GM10847 (cell line): ENCODE results near the gene HEATR5A.

Experiments used
- POLR2A ChIP-seq: IDR thresholded peaks from 2 replicates; pipeline ENCODE4 v1.6.1; 2011; ENCODE audit not compliant: insufficient read length; ENCODE audit errors: extremely low read depth

Gene HEATR5A

DNA sequence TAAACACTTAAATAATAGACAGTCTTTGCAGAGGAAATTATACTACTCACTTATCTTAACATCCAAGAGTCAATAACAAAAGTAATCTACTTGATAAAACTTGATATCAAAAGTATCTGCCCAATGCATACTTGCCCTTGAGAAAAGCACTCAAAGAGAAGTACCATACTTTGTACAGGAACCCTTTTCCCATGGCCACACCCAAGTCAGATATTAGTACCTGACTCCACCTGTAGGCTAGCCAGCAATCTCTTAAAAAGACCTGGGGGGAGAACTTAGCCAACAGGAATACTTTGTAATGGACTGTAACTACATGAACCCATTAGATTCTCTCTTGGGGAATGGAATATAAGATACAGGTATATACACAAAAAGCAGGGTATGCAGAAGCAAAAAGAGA lies 113.2 kb downstream of the HEATR5A start:
- no peak for TF ChIP-seq POLR2A

GRCh38 chr14:31303654-31304053 lies 116.7 kb downstream of the HEATR5A start:
- TF ChIP-seq POLR2A, result no peak

DNA sequence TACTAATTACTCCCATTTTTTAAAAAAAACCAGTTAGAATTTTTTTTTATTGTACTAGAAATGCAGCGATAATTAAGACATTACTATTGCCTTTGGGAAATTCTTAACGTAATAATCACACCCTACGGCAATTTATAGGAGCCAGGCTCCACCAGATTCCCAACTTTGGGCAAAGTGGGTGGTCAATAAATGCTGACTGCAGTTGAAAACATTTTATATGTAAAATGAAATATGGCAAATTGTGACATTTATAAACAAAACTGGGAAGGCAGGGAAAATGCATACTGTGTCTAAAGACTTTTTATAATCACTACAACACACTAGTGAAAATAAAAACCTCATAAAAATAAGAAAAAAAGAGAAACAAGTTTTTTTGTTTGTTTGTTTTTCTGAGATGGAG lies 119.5 kb downstream of the HEATR5A start:
- TF ChIP-seq POLR2A, result no peak

GRCh38 chr14:31300296-31300695 lies 120.1 kb downstream of the HEATR5A start:
- TF ChIP-seq POLR2A, result no peak

- no peak for TF ChIP-seq POLR2A
These were observed 122.5 kb downstream of the HEATR5A start for GRCh38 chr14:31297701-31298344.

DNA sequence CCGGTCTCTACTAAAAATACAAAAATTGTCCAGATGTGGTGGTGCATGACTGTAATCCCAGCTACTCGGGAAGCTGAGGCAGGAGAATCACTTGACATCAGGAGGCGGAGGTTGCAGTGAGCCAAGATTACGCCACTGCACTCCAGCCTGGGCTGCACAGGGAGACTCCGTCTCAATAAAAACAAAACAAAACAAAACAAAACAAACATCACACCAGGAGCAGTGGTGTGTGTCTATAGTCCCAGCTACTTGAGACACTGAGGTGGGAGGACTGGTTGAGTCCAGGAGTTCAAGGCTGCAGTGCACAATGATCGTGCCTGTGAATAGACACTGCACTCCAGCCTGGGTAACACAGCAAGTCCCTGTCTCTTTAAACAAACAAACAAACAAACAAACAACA lies 123.2 kb downstream of the HEATR5A start:
- TF ChIP-seq POLR2A, result no peak

- no peak for TF ChIP-seq POLR2A
These were observed 125.5 kb downstream of the HEATR5A start for GRCh38 chr14:31294746-31295405.

- no peak for TF ChIP-seq POLR2A
These were observed 127.3 kb downstream of the HEATR5A start for GRCh38 chr14:31292937-31293616.

DNA sequence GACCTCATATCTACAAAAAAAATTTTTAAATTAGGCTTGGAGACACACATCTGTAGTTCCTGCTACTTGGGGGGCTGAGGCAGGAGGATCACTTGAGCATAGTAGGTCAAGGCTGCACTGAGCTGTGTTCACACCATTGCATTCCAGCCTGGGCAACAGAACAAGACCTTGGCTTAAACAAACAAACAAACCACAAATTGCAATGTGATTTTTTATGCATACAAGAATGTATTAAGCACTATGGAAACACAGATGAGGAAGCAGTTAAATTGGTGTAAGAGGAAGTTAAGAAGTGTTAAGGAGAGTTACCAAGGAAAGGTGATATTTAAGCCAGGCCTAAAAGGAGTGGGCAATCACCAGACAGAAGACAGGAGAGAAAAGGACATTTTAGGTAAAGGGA lies 129.1 kb downstream of the HEATR5A start:
- TF ChIP-seq POLR2A, result no peak

DNA sequence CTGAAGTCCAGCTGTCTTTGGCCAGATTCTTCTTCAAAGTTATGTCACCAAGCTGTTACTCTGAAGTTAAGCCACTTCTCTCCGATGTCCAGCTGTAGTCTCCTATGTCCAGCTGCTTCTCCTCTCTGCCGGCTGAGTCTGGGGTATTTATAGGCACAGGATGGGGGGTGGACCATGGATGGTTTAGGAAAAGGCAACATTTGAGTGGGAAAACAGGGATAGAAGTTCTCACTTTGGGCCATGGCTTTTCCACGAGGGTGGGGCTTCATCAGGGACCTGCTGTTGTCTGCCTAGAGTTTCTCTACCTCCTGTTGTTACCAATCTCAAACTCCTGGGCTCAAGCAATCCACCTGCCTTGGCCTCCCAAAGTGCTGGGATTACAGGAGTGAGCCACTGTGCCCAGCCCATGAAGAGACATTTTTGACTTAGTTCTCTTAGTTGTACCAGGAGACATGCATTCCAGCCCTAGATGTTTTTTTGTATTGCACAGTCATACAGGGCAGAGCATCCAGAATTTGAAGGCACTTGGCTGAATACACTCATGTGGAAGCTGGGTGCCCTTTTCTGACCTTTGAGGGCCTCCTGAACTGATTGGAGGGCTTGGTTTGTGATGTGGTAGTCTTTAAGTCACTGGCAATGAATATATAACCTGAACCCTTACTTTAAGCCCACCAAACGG lies 132.9 kb downstream of the HEATR5A start:
- TF ChIP-seq POLR2A, result no peak

DNA sequence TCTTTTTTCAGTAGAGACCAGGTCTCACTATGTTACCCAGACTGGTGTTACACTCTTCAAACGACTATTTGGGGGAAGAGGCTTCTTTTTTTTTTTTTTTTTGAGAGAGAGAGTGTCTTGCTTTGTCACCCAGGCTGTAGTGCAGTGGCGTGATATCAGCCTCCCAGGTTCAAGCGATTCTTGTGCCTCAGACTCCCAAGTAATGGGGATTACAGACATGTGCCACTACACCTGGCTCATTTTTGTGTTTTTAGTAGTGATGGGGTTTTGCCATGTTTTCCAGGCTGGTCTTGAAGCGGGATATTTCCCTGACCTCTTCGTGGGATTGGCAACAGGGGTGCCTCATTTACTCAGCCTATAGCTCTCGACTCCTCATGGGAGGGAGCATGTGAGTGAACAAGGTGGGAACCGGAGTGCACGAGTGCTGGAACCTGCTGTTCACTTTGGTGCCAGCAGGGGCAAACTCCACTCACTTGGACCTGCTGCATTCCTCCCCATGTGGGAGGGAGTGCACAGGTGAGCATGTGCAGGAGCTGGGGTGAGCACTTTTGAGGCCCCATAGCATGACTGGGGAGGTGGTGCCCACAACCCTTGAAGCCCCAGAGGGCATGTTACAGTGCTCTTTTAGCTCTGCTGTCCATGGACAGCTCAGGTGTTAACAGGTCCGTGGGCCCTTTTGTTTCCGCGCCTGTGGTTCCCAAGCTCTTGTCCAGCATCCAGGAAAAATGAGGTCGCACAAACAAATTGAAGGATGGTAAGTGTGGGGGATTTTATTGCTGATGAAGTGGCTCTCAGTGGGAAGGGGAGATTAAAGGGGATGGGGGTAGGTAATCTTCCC lies 133.7 kb downstream of the HEATR5A start:
- no peak for TF ChIP-seq POLR2A

DNA sequence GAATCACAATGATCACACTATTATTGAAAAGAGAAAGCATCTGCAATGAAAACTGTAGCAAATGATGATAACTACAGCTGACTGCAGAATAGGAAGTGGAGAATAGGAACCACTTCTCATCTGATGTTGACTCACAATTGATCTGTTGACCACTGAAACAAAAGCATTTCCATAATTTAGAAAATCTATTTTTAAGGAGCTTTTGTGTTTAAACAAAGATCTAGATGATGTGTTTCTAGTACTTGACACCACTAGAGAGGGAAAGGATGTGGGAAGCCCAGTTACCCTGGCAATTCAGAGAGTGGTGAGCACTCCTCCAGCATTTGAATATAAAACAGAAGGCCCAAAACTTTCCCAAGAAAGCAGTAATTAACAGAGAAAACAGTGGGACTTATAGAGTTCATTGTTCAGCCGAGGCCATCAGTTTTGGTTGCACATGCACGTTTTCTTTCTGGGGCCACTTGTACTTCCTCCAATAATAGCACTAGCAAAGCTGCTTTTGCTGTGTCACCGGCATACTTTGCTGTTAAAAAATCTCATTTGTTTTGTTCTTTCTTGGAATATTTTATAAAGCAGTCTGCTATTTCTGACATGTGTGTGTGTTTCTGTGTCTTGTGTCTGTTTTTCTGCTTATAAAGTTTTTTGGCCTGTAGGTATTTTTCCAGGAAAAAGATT lies 136.6 kb downstream of the HEATR5A start:
- TF ChIP-seq POLR2A, result no peak

DNA sequence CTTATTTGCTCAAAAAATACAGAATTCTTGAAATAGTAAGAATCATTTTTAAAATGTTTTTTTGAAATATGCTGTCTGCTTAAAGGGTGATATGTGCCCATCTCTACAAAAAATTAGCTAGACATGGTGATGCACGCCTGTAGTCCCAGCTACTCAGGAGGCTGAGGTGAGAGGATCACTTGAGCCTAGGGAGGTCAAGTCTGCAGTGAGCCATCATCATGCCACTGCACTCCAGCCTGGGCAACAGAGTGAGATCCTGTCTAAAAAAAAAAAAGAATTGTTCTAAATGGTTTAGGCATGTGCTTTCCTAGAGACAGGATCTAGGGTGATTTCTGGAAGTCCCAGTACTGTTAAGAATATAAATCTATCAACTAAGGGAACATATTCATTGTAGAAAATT lies 137.2 kb downstream of the HEATR5A start:
- TF ChIP-seq POLR2A, result no peak

- no peak for TF ChIP-seq POLR2A
These were observed 139.5 kb downstream of the HEATR5A start for GRCh38 chr14:31280871-31281220.

DNA sequence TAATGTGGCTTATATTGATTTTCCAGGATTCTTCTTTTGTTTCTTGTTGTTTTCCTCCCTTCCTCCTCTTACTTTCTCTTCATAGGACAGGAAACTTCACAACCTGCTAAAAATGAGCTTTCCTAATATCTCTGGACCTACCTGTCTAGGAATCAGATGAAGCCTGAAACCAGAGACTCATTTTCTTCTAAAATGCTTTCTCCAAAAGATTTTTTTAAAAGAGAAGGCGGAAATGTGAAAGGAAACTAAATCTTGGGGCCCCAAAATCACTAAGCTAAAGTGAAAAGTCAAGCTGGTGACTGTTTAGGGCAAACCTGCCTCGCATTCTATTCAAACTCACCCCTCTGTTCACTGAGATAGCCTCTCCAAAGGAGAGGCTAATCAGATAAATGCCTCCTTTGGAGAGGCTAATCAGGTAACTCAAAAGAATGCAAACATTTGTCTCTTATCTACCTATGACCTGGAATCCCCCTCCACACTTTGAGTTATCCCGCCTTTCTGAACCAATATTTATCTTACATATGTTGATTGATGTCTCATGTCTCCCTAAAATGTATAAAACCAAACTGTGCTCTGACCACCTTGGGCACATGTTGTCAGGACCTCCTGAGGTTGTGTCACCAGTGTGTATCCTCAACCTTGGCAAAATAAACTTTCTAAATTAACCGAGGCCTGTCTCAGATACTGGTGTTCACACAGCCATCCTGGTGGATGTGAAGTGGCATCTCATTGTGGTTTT lies 140.0 kb downstream of the HEATR5A start:
- no peak for TF ChIP-seq POLR2A
